Osteocyte (in vitro differentiated cells): Measurements from ENCODE around the gene LINGO3. TPM values are rescaled to one million over a fixed set of nuclear protein-coding genes. Genes with fewer than 3 reads are reported as not detected.
A peak's percentile ranks its signal among the peaks of the same experiment; 100 is the strongest.

Source experiments
- DNase-seq: peaks from one replicate; pipeline ENCODE4 v3.0.0; 2021; ENCODE audit warnings: mixed read lengths; ENCODE audit not compliant: unreplicated experiment; ENCODE audit errors: extremely low spot score
- H3K27ac Mint-ChIP-seq: one replicate; pipeline ENCODE4 v1.8.0; 2021; ENCODE audit warnings: mild to moderate bottlenecking, mixed read lengths; ENCODE audit not compliant: unreplicated experiment
- H3K27me3 Mint-ChIP-seq: one replicate; pipeline ENCODE4 v1.8.0; 2021; ENCODE audit warnings: mixed read lengths; ENCODE audit not compliant: unreplicated experiment
- H3K36me3 Mint-ChIP-seq: one replicate; pipeline ENCODE4 v1.8.0; 2021; ENCODE audit warnings: mixed read lengths; ENCODE audit not compliant: unreplicated experiment
- H3K4me1 Mint-ChIP-seq: one replicate; pipeline ENCODE4 v1.8.0; 2021; ENCODE audit warnings: mixed read lengths; ENCODE audit not compliant: unreplicated experiment
- H3K4me3 Mint-ChIP-seq: one replicate; pipeline ENCODE4 v1.8.0; 2021; ENCODE audit warnings: mild to moderate bottlenecking, moderate library complexity, mixed read lengths; ENCODE audit not compliant: unreplicated experiment
- H3K9me3 Mint-ChIP-seq: one replicate; pipeline ENCODE4 v1.8.0; 2021; ENCODE audit warnings: mixed read lengths; ENCODE audit not compliant: unreplicated experiment
- total RNA-seq: library from RNA; stranded (reverse); gene quantifications from 2 replicates; pipeline ENCODE4 v1.2.1, GENCODE V29; 2021
- TF ChIP-seq, protein P1 (sequence below): fragments of 200-600 bp; sonication (generic); IDR thresholded peaks from 2 replicates; pipeline ENCODE4 v1.5.0; 2021; ENCODE audit warnings: antibody characterized with exemption, mild to moderate bottlenecking, moderate library complexity

Gene LINGO3
- total RNA-seq, 1 donor from 2014 or later, result 0.54 TPM

DNA sequence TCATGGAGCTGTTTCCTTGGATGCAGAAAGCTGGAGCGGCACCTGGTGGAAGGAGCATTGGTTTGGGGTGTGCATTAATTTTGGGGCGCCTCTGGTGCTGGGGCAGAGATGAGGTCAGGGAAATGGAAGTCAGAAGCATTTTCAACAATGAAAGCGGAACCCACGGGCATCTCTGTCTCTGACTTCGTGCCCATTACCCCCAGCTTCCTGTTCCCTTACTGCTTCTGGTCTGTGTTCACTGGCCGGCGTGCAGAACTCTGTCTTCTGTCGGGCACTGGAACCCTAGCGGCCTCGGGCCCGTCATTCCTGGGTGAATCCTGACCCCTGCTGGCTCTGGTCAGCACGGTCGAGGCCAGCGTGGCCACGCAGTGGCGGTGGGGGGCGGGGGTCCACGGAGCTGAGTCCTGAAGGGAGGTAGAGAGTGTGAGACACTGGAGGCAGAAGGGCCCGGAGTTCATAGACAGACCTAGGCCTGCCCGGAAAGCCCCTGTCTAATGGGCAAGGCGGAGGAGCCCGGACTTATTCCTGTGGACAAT, 7.9 kb upstream of the LINGO3 start:
- DNase-seq, result peak; percentile 90
- Mint-ChIP-seq H3K27me3 (no peaks in the 10 kb centered on the region), H3K36me3 (no peaks in the 10 kb centered on the region), H3K9me3 (peaks cover 9% of the 10 kb centered on the region), H3K27ac (peak overlapping the region; percentile 82), H3K4me3 (no peak overlapping the region), H3K4me1 (peaks cover 28% of the 10 kb centered on the region)
- TF ChIP-seq, protein P1, sequence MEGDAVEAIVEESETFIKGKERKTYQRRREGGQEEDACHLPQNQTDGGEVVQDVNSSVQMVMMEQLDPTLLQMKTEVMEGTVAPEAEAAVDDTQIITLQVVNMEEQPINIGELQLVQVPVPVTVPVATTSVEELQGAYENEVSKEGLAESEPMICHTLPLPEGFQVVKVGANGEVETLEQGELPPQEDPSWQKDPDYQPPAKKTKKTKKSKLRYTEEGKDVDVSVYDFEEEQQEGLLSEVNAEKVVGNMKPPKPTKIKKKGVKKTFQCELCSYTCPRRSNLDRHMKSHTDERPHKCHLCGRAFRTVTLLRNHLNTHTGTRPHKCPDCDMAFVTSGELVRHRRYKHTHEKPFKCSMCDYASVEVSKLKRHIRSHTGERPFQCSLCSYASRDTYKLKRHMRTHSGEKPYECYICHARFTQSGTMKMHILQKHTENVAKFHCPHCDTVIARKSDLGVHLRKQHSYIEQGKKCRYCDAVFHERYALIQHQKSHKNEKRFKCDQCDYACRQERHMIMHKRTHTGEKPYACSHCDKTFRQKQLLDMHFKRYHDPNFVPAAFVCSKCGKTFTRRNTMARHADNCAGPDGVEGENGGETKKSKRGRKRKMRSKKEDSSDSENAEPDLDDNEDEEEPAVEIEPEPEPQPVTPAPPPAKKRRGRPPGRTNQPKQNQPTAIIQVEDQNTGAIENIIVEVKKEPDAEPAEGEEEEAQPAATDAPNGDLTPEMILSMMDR, result peak; percentile 77

DNA sequence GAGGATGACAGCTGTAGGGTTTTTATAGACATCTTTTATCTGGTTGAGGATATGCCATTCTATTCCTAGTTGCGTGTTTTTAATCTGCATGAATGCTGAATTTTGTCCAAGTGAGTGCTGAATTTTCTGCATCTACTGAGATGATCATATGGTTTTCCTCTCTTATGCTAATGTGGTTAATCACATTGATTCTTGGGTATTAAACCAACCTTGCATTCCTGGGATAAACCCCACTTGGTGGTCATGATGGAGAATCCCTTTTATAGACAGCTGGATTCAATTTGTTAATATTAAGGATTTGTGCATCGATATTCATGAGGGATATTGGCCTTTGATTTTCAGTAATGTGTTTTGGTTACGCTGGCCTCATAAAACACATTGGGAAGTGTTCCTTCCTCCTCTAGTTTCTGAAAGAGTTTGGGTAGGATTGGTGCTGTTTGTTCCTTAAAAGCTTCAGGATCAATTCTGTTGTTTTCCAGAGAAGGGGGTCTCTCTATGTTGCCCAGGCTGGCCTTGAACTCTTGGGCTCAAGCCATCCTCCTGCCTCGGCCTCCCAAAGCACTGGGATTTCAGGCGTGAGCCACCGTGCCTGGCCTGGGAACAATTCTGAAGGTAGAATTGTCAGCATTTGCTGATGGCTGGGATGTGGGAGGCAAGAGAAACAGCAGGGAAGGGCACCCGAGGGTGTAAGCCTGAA, 7.3 kb upstream of the LINGO3 start:
- Mint-ChIP-seq H3K27me3 (no peaks in the 10 kb centered on the region), H3K4me3 (no peak overlapping the region), H3K36me3 (no peaks in the 10 kb centered on the region), H3K4me1 (peaks cover 30% of the 10 kb centered on the region), H3K9me3 (peaks cover 9% of the 10 kb centered on the region), H3K27ac (peak overlapping the region; percentile 82)
- no peak for DNase-seq
- TF ChIP-seq, protein P1, result no peak

DNA sequence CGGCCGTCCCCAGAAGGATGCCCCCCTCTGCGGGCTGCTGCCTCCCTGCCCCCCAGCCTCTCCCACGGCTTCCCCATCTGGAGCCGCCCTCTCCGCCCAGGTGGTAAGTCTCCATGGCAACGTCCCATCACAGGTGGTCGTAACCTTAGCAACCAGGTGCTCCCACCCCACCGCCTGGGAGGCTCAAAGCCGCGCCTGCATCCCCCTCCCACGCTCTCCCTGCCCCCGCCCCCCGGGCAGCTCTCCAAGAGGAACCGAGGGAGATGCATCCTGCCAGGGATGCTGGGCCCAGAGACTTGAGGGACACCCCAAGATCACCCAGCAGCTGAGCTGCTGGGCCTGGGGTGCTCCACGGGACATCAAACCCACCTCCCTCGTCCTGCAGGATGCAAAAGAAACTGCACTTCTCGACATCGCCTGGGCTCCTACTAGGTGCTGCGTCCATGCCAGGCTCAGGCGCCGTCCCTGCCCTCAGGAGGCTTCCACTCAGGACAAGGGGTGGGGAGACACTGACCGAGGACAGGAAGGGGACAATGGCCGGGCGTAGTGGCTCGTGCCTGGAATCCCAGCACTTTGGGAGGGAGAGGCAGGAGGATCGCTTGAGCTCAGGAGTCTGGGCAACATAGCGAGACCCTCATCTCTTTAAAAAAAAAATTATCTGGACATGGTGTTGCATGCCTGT, 5.0 kb upstream of the LINGO3 start:
- TF ChIP-seq, protein P1, result no peak
- H3K4me3 Mint-ChIP-seq, result no peak overlapping the region
- H3K36me3 Mint-ChIP-seq, result no peaks in the 10 kb centered on the region
- H3K27ac Mint-ChIP-seq, result no peak overlapping the region
- peaks cover 9% of the 10 kb centered on the region for H3K9me3 Mint-ChIP-seq
- peaks cover 4% of the 10 kb centered on the region for H3K27me3 Mint-ChIP-seq
- DNase-seq, result no peak
- peaks cover 39% of the 10 kb centered on the region for H3K4me1 Mint-ChIP-seq

DNA sequence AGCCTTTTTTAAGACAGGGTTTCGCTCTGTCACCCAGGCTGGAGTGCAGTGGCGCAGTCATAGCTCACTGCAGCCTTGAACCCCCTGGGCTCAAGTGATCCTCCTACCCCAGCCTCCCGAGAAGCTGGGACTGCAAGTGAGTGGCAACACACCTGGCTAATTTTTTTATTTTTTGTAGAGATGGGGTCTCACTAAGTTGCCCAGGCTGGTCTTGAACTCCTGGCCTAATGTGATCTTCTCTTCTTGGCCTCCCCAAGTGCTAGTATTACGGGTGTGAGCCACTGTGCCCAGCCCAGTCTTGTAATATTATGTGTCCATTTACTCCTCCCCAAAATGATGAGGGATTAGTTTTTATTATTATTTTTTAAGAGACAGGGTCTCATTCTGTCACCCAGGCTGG, 3.1 kb upstream of the LINGO3 start:
- Mint-ChIP-seq H3K4me3 (no peak overlapping the region), H3K36me3 (no peaks in the 10 kb centered on the region), H3K27ac (no peak overlapping the region), H3K9me3 (peaks cover 9% of the 10 kb centered on the region), H3K27me3 (peaks cover 7% of the 10 kb centered on the region), H3K4me1 (peaks cover 27% of the 10 kb centered on the region)
- DNase-seq, result no peak
- TF ChIP-seq, protein P1, result no peak

DNA sequence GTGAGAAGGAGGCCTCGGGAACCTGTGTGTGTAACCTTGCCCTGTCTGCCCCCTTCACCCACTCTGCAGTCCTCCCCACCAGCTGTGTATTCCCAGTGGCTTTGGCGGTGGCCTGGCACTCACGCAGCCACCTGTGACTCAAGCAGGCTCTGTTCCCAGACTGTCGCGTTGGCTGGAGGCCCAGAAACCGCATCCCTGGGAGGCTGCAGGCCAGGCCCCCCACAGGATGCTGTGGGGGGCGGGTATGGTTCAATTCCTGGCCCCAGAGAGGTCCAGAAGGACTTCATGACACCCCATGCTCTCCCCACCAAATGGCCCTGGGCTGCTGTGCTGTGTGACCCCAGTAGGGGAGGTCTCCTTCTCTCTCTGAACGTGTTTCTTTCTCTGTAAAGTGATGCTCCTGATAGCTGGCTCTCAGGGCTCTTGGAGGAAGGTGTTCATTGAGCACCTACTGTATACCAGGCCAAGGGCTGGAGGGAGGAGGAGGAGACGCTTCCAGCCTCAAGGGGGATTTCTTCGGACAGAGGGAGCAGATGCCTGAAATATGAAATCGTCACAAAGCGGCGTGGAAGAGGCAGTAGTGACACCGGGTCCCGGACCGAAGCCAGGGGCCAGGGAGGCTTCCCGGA, 1.9 kb upstream of the LINGO3 start:
- TF ChIP-seq, protein P1, result no peak
- DNase-seq, result no peak
- H3K4me1 Mint-ChIP-seq, result peaks cover 19% of the 10 kb centered on the region
- H3K9me3 Mint-ChIP-seq, result peaks cover 4% of the 10 kb centered on the region
- H3K4me3 Mint-ChIP-seq, result no peak overlapping the region
- H3K27ac Mint-ChIP-seq, result peak overlapping the region; percentile 23
- no peaks in the 10 kb centered on the region for H3K36me3 Mint-ChIP-seq
- peaks cover 7% of the 10 kb centered on the region for H3K27me3 Mint-ChIP-seq
